ENCODE data around the gene B4GAT1. TPM values are rescaled to one million over a fixed set of nuclear protein-coding genes. Genes with fewer than 3 reads are reported as not detected.
A peak's percentile ranks its signal among the peaks of the same experiment; 100 is the strongest.

Gene B4GAT1
- total RNA-seq, 1 donor from 2014 or later, result 40.9 TPM

DNA sequence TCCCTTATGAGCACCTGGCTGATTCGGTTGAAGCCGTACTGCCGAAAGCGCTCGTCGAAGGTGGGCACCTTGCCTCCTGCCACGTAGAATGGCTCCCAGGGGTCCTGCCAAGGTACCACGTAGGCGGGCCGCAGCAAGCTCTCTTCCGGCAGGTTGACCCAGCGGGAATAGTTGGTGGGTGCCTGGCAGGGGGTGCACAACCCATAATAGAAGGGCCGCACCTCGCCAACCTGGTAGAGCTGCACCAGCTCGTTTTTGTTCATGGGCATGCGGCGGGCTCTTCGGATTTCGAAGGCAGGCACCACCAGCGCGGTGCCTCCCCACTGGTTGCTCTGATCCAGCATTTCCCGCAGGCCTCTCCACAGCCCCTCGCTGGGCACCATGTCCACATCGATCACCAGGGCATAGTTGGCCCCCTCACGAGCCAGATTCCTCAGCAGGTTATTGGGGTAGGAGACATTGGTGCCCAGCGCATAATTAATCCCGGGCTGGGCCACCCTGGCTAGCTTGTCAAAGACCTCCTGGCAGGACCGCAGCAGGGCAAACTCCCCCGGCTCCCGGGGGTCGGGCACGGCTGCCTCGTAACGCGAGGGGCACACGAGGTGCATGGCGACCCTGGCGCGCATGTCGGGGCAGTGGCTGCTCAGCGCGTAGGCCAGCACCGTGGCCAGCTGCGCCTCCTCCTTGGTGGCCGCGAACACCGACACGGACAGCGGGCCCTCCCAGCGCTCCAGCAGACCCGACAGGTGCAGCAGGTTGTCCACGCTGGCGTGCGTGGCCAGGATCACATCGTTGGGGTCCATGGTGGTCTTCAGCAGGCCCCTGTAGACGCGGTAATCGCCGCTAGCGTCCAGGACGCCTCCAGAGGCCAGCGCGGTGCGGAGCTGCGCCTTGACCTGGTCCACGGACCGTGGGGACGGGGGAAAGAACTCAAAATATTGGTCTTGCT, 679 bp downstream of the B4GAT1 start:
- Histone ChIP-seq H3K27ac (no peak overlapping the region), H3K4me1 (peaks cover 26% of the 10 kb centered on the region), H3K4me2 (peak overlapping the region; percentile 94), H3K4me3 (peak overlapping the region; percentile 97), H3K27me3 (no peaks in the 10 kb centered on the region), H3K79me2 (ENCODE audit: low read depth) (peaks cover 39% of the 10 kb centered on the region), H3K9me3 (ENCODE audit: low read depth) (no peaks in the 10 kb centered on the region), H3K36me3 (no peaks in the 10 kb centered on the region), H3K9ac (peak overlapping the region; percentile 78), H4K20me1 (ENCODE audit: low read depth) (peaks cover 13% of the 10 kb centered on the region), H3F3A (ENCODE audit: low read depth) (peaks cover 49% of the 10 kb centered on the region), H2AFZ (replicated peaks) (peak overlapping the region; percentile 99)
- peak overlapping the region; percentile 69 for H3K27ac Mint-ChIP-seq
- H3K4me3 Mint-ChIP-seq, result peak overlapping the region; percentile 96
- TF ChIP-seq EZH2phosphoT487 (IDR thresholded peaks at IDR 0.05) (no peak), EZH2 (IDR thresholded peaks at IDR 0.05) (peak; percentile 54)
- peaks cover 45% of the 10 kb centered on the region for H3K4me1 Mint-ChIP-seq
- peaks cover 20% of the 10 kb centered on the region for H3K27me3 Mint-ChIP-seq (ENCODE audit: insufficient read depth, low read depth)
- peaks cover 4% of the 10 kb centered on the region for H3K9me3 Mint-ChIP-seq
- H3K36me3 Mint-ChIP-seq, result peaks cover 4% of the 10 kb centered on the region
- DNase-seq (ENCODE audit: low spot score), result peak; percentile 41

DNA sequence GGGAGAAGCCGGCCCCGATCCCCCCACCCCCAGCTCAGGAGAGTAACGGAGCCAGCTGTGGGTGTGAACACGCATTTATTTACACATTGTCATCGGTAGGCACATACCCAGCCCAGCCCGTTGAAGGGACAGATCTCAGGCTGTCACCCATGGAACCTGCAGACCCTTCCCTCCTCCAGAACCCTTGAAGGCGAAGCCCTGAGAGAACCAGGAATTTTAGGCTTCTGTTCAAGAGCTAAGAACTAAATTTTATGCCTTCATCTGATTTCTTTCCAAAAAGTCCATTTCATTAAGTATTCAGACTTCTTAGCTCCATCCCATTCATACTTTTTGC, 2.1 kb downstream of the B4GAT1 start:
- Histone ChIP-seq H3K36me3 (no peaks in the 10 kb centered on the region), H3K27me3 (no peaks in the 10 kb centered on the region), H2AFZ (replicated peaks) (no peak overlapping the region), H3K4me1 (peaks cover 26% of the 10 kb centered on the region), H3F3A (ENCODE audit: low read depth) (peaks cover 49% of the 10 kb centered on the region), H3K4me2 (peak overlapping the region; percentile 94), H3K9ac (no peak overlapping the region), H3K79me2 (ENCODE audit: low read depth) (peaks cover 39% of the 10 kb centered on the region), H4K20me1 (ENCODE audit: low read depth) (peaks cover 13% of the 10 kb centered on the region), H3K27ac (no peak overlapping the region), H3K4me3 (peak overlapping the region; percentile 86), H3K9me3 (ENCODE audit: low read depth) (no peaks in the 10 kb centered on the region)
- TF ChIP-seq EZH2phosphoT487 (IDR thresholded peaks at IDR 0.05), result no peak
- no peak for TF ChIP-seq EZH2 (IDR thresholded peaks at IDR 0.05)
- TF ChIP-seq, protein P1, sequence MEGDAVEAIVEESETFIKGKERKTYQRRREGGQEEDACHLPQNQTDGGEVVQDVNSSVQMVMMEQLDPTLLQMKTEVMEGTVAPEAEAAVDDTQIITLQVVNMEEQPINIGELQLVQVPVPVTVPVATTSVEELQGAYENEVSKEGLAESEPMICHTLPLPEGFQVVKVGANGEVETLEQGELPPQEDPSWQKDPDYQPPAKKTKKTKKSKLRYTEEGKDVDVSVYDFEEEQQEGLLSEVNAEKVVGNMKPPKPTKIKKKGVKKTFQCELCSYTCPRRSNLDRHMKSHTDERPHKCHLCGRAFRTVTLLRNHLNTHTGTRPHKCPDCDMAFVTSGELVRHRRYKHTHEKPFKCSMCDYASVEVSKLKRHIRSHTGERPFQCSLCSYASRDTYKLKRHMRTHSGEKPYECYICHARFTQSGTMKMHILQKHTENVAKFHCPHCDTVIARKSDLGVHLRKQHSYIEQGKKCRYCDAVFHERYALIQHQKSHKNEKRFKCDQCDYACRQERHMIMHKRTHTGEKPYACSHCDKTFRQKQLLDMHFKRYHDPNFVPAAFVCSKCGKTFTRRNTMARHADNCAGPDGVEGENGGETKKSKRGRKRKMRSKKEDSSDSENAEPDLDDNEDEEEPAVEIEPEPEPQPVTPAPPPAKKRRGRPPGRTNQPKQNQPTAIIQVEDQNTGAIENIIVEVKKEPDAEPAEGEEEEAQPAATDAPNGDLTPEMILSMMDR (IDR thresholded peaks at IDR 0.05), result no peak
- DNase-seq (ENCODE audit: low spot score), result no peak
- H3K4me3 Mint-ChIP-seq, result peak overlapping the region; percentile 96
- peak overlapping the region; percentile 13 for H3K27ac Mint-ChIP-seq
- H3K27me3 Mint-ChIP-seq (ENCODE audit: insufficient read depth, low read depth), result peaks cover 22% of the 10 kb centered on the region
- peaks cover 4% of the 10 kb centered on the region for H3K36me3 Mint-ChIP-seq
- H3K4me1 Mint-ChIP-seq, result peaks cover 45% of the 10 kb centered on the region
- H3K9me3 Mint-ChIP-seq, result peaks cover 4% of the 10 kb centered on the region

DNA sequence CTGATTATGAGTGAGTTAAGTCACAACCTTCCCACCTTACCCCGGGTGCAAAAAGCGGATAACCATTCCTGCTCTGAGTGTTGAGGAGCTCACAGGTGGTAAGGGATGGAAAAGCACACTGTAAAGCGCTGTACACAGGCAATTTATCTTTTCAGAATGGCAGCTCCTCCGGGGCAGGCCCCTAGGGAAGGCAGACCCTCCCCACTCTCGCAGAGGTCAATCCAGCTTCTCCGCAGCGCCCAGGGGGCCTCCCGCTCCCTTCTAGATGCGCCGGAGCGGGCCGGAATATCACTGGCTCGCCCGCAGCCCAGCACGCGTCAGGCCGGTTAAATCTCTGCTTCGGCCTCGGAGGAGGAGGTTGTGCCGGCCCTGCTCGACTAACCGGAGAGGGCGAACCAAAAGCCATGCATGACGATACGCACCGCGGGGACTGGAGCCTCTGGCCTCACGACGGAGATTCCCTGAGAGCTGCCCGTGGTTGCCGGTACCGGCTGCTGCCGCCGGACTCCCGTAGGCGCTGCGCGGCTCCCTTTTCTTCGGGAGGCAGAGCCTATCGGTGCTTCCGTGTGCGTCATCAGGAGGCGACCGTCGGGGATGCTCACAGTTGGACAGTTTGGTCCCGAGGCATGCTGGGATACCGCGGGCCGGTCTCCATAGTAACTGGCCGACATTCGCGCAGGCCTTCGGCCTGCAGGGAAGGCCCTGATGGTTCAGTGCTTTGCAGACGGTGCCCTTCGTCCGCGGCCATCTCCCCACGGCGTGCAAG, 2.7 kb downstream of the B4GAT1 start, which contains the start of gene BRMS1:
Gene BRMS1, minus strand, starts transcription at position 555 of the 766 bp plus-strand sequence. CDS start 2,870 bp downstream, outside the sequence.
- H3K4me3 ChIP-seq, result peak within 1 kb of the TSS; percentile 86
- no peaks in the 10 kb centered on the region for H3K36me3 ChIP-seq
- peaks cover 26% of the 10 kb centered on the region for H3K4me1 ChIP-seq
- Mint-ChIP-seq H3K27ac (peak within 1 kb of the TSS; percentile 13), H3K4me3 (peak within 1 kb of the TSS; percentile 96), H3K9me3 (peaks cover 4% of the 10 kb centered on the region), H3K4me1 (peaks cover 45% of the 10 kb centered on the region), H3K36me3 (peaks cover 4% of the 10 kb centered on the region), H3K27me3 (ENCODE audit: insufficient read depth, low read depth) (peaks cover 22% of the 10 kb centered on the region)
- H4K20me1 ChIP-seq (ENCODE audit: low read depth), result peaks cover 13% of the 10 kb centered on the region
- peak within 1 kb of the TSS; percentile 43 for H3K27ac ChIP-seq
- H2AFZ ChIP-seq (replicated peaks), result peak within 1 kb of the TSS; percentile 21
- H3K9me3 ChIP-seq (ENCODE audit: low read depth), result no peaks in the 10 kb centered on the region
- H3K79me2 ChIP-seq (ENCODE audit: low read depth), result peaks cover 39% of the 10 kb centered on the region
- H3K27me3 ChIP-seq, result no peaks in the 10 kb centered on the region
- H3K4me2 ChIP-seq, result peak within 1 kb of the TSS; percentile 99
- peaks cover 49% of the 10 kb centered on the region for H3F3A ChIP-seq (ENCODE audit: low read depth)
- peak within 1 kb of the TSS; percentile 92 for H3K9ac ChIP-seq
- DNase-seq (ENCODE audit: low spot score), result peak; percentile 99
- TF ChIP-seq, protein P1 (IDR thresholded peaks at IDR 0.05), result peak; percentile 21
- TF ChIP-seq EZH2phosphoT487 (IDR thresholded peaks at IDR 0.05) (no peak), EZH2 (IDR thresholded peaks at IDR 0.05) (no peak)
